Activated CD4-positive, alpha-beta T cell treated with anti-CD3 and anti-CD28 coated beads, Interleukin-2, amount 50 U/mL, for 48 hours (primary cell): ENCODE results near the gene NUP160.
"Not testable (repeated sequence)": the region's sequence is repeated elsewhere in the genome, so short reads cannot be mapped to it uniquely, and the experiment has no call there.

Experiments
- DNase-seq, 2 experiments: peaks; one replicate each; pipeline ENCODE4 v3.0.0-alpha.2; 2020

The NUP160 gene

DNA sequence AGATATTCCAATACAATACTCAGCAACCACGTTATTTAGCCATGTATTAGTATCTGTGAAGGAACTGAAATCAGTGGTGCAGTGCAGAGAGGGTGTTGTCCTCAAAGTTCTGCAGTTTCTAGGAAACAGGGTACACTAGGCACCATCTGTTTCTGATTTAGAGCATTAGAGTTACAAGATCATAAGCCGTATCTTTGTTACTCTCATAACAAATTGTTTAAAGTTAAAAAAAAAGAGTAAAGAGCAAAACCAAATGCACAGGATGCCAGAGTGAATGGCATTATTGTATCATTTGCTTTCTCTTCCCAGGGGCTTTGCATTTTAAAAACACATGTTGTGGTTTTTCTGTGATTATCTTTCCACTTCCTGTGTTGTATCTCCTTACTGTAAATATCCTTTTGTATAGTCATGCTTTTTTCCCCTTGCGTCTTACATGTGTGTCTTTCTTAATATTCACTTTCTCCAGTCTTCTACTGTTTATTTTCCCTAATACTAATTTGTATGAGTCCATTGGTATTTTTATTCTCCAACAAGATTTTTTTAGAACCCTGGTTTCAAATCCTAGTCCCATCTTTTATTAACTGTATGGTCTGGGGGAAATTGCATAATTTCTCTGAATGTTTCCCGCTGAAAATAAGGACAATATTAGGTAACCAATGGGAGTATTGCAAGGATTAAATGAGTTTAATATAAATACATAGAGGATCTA lies 15.2 kb upstream of the NUP160 start:
- no peak for DNase-seq

GRCh38 chr11:47861728-47862127 lies 13.6 kb upstream of the NUP160 start:
- DNase-seq = no peak

- no peak for DNase-seq
Measured at GRCh38 chr11:47860536-47860935, 12.4 kb upstream of the NUP160 start.

DNA sequence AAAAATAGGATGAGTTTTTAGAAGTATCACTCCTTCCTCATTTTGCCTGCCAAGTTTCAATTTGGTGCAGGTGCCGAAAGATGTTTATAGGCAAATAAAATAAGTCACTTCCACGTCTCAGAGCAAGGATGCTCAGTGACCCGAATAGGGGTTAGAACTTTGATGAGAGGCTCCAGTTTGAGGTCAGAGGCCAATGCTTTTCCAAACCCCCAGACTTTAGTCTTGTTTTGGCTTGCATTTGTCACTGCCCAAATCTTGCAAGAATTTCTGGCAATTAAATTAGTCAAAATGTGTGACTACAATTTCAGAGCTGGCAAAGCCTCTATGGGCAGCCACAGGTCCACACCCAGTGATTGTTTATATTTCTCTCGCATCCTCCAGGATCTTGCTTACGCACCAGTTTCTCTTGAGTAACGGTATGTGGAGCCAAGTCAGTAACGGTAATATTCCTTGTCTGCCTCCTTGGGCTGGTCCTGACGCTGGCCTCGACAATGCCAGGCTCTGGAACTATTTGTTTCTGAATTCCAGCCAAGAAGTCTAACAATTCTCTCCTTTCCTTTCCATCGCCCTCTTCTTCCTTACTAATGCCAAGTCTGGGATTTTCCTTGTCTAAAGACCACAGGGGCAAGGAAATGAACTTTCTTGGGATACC lies 9.9 kb upstream of the NUP160 start:
- no peak for DNase-seq

- no peak for DNase-seq
Measured at GRCh38 chr11:47857485-47857884, 9.3 kb upstream of the NUP160 start.

- DNase-seq = no peak
Measured at GRCh38 chr11:47856186-47856585, 8.0 kb upstream of the NUP160 start.

DNA sequence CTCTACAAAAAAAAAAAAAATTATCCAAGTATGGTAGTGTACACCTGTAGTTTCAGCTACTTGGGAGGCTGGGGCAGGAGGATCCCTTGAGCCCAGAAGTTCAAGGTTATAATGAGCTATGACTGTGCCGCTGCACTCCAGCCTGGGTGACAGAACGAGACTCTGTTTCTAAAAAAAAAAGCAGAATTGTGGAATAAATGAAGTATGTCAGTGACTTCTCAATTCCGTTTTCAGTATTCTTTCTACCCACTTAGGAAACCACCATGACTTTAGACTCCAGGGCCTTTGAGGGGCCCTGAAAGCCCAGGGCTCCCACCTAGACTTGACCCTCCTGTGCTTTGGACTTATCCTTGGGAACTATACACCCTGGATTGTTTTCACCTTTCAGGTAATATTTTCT lies 6.5 kb upstream of the NUP160 start:
- DNase-seq = no peak

DNA sequence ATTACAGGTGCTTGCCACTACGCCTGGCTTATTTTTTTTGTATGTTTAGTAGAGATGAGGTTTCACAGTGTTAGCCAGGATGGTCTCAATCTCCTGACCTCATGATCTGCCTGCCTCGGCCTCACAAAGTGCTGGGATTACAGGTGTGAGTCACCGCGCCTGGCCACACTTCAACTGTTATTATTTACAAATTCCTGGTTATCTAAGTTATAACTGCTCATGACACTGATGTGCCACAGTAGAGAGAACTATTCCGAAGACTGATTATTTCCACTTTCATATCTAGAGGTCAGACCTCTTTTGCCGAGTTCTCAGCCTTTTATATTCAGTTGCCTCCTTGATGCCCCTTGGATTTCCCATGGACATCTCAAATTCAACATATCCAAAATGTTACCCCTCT lies 3.9 kb upstream of the NUP160 start:
- DNase-seq = no peak

DNA sequence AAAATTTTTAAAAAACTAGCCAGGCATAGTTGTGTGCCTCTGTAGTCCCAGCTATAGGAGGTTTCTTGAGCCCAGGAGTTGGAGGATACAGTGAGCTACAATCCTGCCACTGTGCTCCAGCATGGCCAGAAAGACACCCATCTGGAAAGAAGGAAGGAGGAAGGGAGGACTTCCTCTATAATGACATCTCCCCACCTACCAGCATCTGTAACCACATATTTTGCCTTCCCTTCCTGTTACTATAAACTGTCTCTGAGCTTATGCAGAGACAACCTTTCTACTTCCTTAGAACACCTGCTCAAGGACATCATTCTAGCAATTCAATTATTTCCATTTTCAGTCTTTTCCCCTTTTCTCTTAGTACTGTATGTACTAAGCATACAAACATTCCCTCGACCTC lies 2.2 kb upstream of the NUP160 start:
- no peak for DNase-seq

DNA sequence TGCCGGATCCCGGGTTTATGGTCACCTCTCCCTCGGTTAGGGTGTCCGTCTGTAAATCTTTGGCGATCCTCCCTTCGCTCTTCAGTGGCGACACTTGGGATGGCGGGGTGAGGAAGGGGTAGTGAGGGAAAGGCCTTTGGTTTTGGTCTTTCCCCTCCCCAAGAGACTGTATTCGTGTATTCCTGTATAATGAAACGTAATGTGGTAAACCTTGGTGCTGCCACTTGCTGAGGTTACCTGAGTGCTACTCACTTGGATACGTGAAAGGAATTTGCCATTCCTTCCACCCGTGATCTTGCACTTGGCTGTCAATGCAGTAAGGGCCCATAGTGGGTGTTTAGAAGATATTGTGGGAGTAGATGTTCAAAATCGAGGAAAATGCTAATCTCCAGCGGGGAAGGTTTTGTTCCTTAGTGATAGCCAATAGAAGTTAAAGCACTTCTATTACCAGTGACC lies 578 bp upstream of the NUP160 start:
- no peak for DNase-seq

GRCh38 chr11:47847537-47847891 lies 636 bp downstream of the NUP160 start:
- DNase-seq = no peak

GRCh38 chr11:47846998-47847397 lies 1.2 kb downstream of the NUP160 start:
- no peak for DNase-seq

DNA sequence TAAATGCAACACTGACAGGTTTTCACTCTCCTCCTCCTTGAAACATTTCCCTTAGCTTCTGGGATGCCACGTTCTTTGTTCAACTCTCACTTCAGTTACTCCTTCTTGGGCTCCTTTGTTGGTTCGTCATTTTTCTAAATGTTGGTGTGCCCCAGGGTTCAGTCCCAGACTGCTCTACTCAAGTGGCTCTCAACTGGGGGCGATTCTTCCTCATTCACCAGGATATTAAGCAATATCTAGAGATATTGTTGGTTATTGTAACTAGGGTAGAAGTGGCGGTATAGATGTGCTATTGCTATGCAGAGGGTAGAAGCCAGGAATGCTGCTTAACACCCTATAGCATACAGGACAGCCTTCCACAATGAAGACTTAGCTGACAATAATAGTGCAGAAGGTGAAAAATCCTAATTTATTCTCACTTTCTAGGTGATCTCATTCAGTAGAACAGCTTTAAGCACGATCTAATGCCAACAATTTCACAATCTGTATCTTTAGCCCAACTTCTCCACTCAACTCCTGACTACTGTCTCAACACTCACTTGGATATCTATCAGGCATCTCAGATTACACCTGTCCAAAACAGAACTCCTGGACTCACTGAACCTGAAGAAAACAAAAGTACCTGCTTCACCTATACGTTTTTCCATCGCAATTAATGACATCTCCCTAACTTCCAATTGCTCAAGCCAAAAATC lies 4.6 kb downstream of the NUP160 start:
- no peak for DNase-seq

DNA sequence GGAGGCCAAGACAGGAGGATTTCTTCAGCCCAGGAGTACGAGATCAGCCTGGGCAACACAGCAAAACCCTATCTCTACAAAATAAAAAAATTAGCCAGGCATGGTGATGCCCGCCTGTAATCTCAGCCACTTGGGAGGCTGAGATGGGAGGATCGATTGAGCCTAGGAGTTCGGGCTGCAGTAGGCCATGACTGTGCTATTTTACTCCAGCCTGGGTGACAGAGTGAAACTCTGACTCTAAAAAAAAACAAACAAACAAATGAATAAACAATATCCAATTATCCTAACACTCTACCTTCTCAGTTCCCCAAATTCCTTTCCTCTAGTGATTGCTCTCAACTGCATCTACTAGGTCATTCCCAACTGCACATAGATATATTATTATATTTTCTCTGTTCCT lies 5.4 kb downstream of the NUP160 start:
- no peak for DNase-seq

- no peak for DNase-seq
Measured at GRCh38 chr11:47837929-47838328, 10.2 kb downstream of the NUP160 start.

DNA sequence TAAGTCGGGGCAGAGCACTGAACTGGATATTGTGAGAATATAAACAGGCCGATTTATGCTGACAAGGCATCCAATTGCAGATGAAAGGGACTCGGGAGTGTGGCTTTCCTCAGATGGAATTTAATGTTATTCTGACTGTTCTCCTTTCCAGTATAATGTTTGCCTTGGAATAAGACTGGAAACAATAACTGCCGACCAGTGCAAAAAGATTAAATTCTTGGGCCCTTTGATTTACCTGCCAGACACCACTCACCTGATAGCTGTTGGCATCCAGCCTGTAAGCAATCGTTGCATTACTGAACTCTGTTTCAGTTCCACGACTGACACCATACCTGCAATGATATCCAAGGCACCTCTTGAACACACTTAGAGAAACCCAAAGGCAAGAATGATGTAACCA lies 10.9 kb downstream of the NUP160 start:
- DNase-seq = no peak

- not testable (repeated sequence) for DNase-seq
Measured at GRCh38 chr11:47830013-47830412, 18.1 kb downstream of the NUP160 start.

DNA sequence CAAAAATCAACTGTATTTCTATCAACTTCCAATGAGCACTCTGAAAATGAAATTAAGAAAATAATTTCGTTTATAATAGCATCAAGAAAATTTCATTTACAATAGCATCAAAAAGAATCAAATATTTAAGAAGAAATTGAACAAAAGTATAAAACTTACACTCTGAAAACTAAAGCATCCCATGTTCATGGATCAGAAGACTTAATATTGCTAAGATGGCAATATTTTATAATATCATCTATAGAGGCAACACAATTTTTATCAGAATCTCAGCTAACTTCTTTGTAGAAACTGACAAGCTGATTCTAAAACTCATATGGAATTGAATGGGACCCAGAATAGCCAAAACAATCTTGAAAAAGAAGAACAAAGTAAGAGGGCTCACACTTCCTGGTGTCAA lies 19.9 kb downstream of the NUP160 start:
- DNase-seq = no peak

GRCh38 chr11:47822664-47823063 lies 25.5 kb downstream of the NUP160 start:
- DNase-seq = not testable (repeated sequence)

GRCh38 chr11:47819743-47820142 lies 28.4 kb downstream of the NUP160 start:
- DNase-seq = no peak

- no peak for DNase-seq
Measured at GRCh38 chr11:47800759-47801158, 47.4 kb downstream of the NUP160 start.

GRCh38 chr11:47797633-47798032 lies 50.5 kb downstream of the NUP160 start:
- DNase-seq = peak; percentile 41 to 54

DNA sequence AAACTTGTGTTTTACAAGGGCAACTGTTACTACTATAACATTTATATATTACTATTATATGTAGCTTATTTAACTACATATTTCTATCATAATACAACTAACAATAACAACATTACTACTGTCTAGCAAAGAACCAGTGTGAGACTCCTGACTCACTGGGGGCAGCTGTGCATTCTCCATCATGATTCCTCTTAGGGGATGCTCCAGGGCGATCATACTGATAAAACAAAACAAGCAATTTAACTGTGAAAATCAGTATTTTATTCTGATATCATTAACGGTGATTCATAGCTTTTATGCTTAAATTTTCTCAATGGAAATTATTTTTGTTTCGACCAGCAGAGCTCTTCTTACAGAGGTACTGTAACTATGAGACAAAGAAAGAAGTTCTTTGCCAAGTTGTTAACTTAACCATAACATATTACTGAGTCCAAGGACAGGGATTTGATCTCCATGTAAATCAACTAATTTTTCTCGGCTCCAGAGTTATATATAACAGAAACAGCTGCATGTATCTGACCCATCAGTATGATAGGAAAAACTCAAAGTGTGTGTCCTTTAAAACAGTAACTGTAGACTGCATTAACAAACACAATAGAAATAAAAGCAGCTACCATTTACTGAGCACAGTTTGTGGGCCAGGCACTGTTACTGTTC lies 56.2 kb downstream of the NUP160 start:
- no peak for DNase-seq

- not testable (repeated sequence) for DNase-seq
Measured at GRCh38 chr11:47790017-47790416, 58.1 kb downstream of the NUP160 start.
